Activated naive CD4-positive, alpha-beta T cell treated with anti-CD3 and anti-CD28 coated beads, Interleukin-2, amount 10 ng/mL, durations not matched to agents 5 hours and 36 hours (primary cell): ENCODE data around the gene AMMECR1L. TPM values are rescaled to one million over a fixed set of nuclear protein-coding genes. Genes with fewer than 3 reads are reported as not detected.

Source experiments
- total RNA-seq, 2 experiments: library from RNA; stranded (reverse); gene quantifications; one replicate each; pipeline ENCODE4 v1.2.3, GENCODE V29; 2021

The AMMECR1L gene
- total RNA-seq = 10 to 100 TPM; 13.3 to 14.3 TPM

DNA sequence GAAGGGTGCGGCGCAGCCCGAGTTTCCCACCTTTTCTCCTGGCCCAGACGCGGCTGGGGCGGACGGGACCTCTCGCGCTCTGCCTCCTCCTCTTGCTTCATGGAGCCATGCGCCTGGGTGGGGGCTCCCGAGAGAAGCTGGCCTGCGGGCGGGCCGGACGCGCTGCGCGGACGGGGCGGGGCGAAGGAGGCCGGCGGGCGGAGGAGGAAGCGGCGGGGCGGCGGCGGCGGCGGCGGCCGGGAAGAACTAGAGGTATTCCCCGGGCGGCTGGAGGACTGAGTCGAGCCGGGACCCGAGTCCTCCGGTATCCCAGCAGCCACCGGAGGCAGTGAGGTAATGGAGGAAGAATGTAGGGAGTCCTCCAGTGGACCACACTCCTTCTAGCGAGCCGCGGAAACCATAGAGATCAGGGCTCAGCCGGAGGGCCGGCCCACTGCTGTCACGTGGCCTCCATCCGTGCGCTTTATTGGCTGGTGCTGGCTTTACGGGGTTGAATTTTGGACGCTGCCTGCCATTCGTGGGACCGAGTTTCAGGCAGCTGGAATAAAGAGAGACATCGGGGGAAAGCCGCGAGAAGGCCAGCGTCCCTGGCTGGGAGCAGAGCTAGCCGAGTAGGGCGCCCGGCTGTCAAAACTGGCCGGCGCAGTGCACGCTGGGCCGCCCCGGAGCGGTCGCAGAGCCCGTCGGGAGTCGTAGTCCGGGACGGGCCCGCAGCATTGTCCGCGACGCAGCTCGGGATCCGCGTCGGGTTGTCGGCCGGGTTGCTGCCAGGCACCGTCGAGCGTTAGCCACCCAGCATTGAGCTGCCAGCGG lies at the start of gene AMMECR1L:
AMMECR1L (minus strand) TSS at position 177 of the 813 bp plus-strand sequence. CDS start 11,722 bp downstream, outside the sequence.

Other genes with a start within 250 kb of the AMMECR1L start
- not detected for gene GPR17, start 239.8 kb downstream of the AMMECR1L start, total RNA-seq
- gene LIMS2, start 210.4 kb downstream of the AMMECR1L start, total RNA-seq = 10 to 100 TPM; 51.7 to 53.4 TPM
- gene SFT2D3, start 184.5 kb downstream of the AMMECR1L start, total RNA-seq = 1 to 10 TPM; 7.0 to 7.4 TPM
- 10 to 100 TPM; 63.2 to 64.0 TPM for gene WDR33, start 74.8 kb downstream of the AMMECR1L start, total RNA-seq
- 10 to 100 TPM; 37.9 to 38.6 TPM for gene POLR2D, start 27.8 kb downstream of the AMMECR1L start, total RNA-seq
- gene SAP130, start 142.1 kb upstream of the AMMECR1L start, total RNA-seq = 10 to 100 TPM; 28.6 to 29.9 TPM
- 10 to 100 TPM; 58.0 to 61.2 TPM for gene UGGT1, start 205.2 kb upstream of the AMMECR1L start, total RNA-seq